H54 (cell line): ENCODE measurements around the gene SPAG7.
A peak's percentile ranks its signal among the peaks of the same experiment; 100 is the strongest.

ENCODE experiments used
- DNase-seq: peaks from one replicate; pipeline ENCODE4 v3.0.0; 2011; ENCODE audit warnings: low spot score, mixed read lengths; ENCODE audit not compliant: insufficient read length
- FAIRE-seq: peaks from 3 replicates; lab custom pipeline; 2011; peaks lifted over from hg19 to GRCh38; lab: Jason Lieb, UNC
- POLR2A ChIP-seq: IDR thresholded peaks from 2 replicates; pipeline ENCODE4 v1.6.1; 2011; ENCODE audit warnings: low read depth, mild to moderate bottlenecking, low read length

The SPAG7 gene

GRCh38 chr17:4969047-4969550 is 1.5 kb upstream of the SPAG7 start:
- TF ChIP-seq POLR2A = no peak
- FAIRE-seq (no peak), DNase-seq (no peak)

GRCh38 chr17:4968486-4969046 is 949 bp upstream of the SPAG7 start:
- FAIRE-seq = no peak
- DNase-seq = no peak
- no peak for TF ChIP-seq POLR2A

- peak; percentile 94 for FAIRE-seq
- DNase-seq = peak; percentile 98
- TF ChIP-seq POLR2A = no peak
These were observed 626 bp downstream of the SPAG7 start for GRCh38 chr17:4966844-4967538.

DNA sequence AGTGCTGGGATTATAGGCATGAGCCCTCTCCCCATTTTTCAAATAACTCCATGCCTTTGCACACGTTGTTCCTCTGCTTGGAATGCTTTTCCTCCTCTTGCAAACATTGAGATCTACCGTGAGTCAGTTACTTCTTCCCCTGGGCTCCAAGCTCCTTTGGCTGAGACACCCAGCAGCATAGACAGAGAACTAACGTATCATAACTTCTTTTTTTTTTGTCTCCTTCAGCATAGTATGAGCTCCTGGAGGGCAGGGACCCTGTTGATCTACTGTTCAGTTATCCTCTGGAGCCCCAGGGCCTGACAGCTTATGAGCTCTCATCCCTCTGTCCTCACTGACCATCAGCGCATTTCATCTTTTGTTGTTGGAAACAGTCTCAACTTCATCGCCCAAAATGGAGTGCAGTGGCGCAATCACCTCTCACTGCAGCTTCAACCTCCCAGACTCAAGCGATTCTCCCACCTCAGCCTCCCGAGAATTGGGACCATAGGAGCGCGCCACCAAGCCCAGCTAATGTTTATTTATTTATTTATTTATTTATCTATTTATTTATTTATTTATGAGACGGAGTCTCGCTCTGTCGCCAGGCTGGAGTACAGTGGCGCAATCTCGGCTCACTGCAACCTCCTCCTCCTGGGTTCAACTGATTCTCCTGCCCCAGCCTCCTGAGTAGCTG is 2.2 kb downstream of the SPAG7 start:
- DNase-seq = no peak
- FAIRE-seq = no peak
- TF ChIP-seq POLR2A = no peak

DNA sequence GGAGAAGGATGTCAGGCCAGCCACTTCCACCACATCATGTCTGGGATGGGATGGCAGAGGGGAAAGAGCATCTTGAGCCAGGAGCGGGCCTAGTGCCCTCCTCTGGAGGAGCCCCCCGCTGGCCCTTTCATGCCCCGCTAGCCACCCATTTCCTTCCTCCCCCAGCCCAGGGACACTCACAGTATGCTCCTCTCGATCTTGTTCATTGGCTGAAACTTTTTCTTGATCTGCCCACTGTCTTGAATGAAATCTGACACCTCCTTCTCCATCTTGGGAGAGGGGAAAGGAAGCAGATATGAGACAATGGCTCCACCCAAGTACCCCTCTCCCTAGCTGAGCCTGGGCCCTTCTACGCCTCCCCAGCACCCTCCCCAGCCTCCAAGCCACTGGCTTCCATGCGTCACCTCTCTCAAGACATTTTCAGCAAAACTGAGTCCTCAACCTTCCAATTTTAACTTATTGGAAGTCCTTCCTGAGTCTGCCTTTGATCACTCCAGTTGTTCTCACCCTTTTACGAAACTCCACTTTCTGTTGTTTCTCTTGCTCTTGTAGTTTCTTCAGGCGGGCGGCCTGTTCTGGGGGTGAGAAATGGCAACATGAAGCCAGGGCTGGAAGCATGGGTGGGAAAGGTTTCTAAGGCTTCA is 7.2 kb downstream of the SPAG7 start:
- no peak for FAIRE-seq
- no peak for TF ChIP-seq POLR2A
- DNase-seq = no peak

DNA sequence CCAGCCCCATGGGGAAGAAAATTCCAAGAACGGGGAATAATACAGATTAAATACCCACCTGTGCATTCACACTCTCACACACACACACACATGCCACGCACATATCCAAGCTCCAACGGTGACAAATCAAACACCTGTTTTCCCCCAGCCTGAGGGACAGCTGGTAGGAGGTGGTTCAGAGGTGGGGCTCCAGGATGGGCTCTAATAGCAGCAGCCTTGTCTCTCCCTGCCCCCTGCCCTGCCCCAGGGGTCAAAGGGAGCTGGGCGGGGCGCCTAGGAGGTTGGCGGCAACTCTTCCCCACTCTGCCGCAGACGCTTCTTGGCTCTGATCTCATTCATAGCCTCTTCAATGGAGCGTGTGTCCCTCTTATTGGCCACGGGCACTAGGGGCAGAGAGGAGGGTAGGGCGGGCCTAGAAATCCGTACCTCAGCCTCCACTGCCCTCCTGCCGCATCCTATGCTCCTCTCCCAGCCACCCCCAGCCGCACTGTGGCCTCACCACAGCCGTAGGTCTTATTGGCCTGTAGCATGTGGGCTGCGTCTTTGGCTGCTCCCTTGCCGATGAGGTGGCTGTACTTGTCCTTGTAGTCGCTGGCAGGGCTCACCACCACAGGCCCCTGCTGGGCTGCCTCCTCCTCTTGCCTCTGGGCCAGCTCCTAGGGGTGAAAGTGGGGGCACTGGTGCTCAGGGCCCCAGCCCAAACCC is 8.2 kb downstream of the SPAG7 start:
- FAIRE-seq (no peak), DNase-seq (no peak)

DNA sequence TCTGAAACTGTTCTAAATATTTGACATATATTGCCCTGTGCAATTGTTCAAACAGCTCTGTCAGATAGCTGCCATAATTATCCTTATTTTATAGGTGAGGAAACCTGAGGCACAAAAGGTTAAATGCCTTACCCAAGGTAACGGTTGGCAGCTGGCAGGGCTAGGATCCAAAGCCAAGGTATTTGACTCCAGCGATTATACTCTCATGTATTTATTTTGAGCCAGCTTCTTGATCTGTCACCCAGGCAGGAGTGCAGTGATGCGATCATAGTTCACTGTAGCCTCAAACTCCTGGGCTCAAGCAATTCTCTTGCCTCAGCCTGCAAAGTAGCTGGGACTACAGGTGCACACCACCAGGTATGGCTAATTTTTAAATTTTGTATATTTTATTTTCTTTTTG is 9.5 kb downstream of the SPAG7 start:
- no peak for FAIRE-seq
- no peak for TF ChIP-seq POLR2A
- no peak for DNase-seq

More for the DNA sequence above, 8.2 kb downstream of the SPAG7 start:
- TF ChIP-seq POLR2A = no peak

- no peak for FAIRE-seq
- no peak for DNase-seq
- no peak for TF ChIP-seq POLR2A
These were observed 11.0 kb downstream of the SPAG7 start for GRCh38 chr17:4956493-4957061.

- DNase-seq (no peak), FAIRE-seq (no peak)
- TF ChIP-seq POLR2A = no peak
These were observed 12.5 kb downstream of the SPAG7 start for GRCh38 chr17:4955091-4955490.

DNA sequence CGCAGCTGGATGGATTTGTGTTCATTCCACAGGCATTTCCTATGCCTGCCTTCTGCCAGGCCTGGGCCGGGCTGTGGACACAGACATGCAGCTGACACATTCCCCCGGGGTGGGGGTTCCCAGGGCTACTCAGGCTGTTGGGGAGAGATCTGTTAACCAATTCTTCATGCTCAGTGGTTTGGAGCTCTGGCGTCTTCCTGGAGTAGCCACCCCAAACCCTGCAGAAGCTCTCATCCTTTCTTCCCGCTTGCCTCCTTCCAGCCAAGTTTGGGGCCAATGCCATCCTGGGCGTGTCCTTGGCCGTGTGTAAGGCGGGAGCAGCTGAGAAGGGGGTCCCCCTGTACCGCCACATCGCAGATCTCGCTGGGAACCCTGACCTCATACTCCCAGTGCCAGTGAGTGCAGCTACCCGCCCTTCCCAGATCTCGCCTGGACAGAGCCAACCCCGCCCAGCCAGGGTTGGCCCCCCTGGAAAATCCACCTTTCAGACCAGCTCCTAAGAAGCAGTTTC is 14.1 kb downstream of the SPAG7 start:
- TF ChIP-seq POLR2A = no peak
- peak; percentile 83 for DNase-seq
- peak; percentile 72 for FAIRE-seq

DNA sequence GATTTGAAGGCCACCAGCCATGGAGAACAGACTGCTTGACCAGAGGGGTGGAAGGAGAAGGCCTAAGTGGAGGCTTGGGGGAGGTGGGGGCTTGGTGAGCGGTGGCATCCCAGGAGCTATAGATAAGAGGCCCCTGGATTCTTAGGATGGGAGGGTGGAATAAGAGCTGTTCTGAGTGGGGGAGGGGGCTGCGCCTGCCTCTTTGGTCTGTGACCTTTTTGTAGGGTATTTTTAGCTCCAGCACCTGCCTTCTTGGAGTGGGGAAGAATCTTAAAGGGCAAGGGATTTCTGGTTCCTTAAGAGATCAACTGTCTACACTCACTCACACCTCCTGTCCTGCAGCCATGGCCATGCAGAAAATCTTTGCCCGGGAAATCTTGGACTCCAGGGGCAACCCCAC is 16.1 kb downstream of the SPAG7 start:
- DNase-seq = no peak
- no peak for FAIRE-seq
- no peak for TF ChIP-seq POLR2A

GRCh38 chr17:4950746-4951204 is 16.8 kb downstream of the SPAG7 start, which contains the start of gene ENO3:
ENO3 (plus strand) TSS chr17:4951119; CDS start chr17:4951830, 711 bp downstream.
- no peak for DNase-seq
- no peak for TF ChIP-seq POLR2A
- FAIRE-seq = no peak

DNA sequence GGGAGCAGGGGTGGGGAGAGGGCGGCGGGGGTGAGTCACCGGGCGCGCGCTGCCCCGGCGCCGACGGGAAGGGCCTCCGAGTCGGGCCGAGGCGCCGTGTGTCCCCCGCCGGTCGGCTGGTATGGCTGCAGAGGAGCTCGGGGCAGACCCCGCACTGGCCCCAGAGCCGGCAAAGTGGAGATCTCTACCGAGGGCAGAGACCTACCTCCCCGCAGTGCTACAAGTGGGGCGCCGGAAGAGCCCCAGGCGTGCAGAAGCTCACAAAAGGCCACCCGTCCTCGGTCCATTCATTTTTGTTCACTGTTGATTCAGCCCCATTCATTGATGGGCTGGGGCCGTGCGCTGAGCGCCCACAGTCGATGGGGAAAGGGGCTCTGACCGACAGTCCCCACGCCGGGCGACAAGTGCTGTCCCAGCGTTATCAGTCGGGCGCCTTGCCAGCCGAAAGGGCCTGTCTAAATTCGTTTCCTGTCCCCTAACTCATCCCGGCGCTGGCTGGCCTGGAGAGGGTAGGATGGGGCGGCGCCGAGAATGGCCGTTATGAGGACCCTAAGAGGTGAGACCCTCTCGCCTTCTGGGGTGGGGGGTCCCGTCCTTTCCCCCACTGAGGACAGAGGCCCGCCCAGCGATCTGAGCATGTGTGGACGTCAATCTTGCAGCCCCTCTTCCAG is 17.4 kb downstream of the SPAG7 start:
- TF ChIP-seq POLR2A = 0 out of 2 replicates have a peak, but pooled peaks have one; percentile 1
- FAIRE-seq (no peak), DNase-seq (no peak)
